Naive B cell (primary cell): ENCODE data around the gene KLHL36. TPM values are rescaled to one million over a fixed set of nuclear protein-coding genes. Genes with fewer than 3 reads are reported as not detected.
"Not testable (repeated sequence)": the region's sequence is repeated elsewhere in the genome, so short reads cannot be mapped to it uniquely, and the experiment has no call there.

Experiments used
- ATAC-seq, 2 donors: fragments of 150-1000 bp; cut with Tn5 transposase; 2 replicates each; pipeline ENCODE4 v1.10.0; 2021; ENCODE audit warnings: low read depth in 2 of 2, mild to moderate bottlenecking in 2 of 2, moderate library complexity in 2 of 2
- DNase-seq: peaks from one replicate; pipeline ENCODE4 v3.0.0; 2022
- H3K27ac Mint-ChIP-seq, 6 donors: one replicate each; pipeline ENCODE4 v1.8.0; 2020 to 2022; ENCODE audit warnings: mild to moderate bottlenecking in 6 of 6, mixed read lengths in 6 of 6, moderate library complexity in 5 of 6, inconsistent platforms in 2 of 6
- H3K27me3 Mint-ChIP-seq, 3 donors: one replicate each; pipeline ENCODE4 v1.8.0; 2021 to 2022; ENCODE audit warnings: mixed read lengths in 3 of 3, mild to moderate bottlenecking in 1 of 3
- H3K36me3 Mint-ChIP-seq, 2 donors: one replicate each; pipeline ENCODE4 v1.8.0; 2020 to 2022; ENCODE audit warnings: mixed read lengths in 2 of 2, inconsistent platforms in 1 of 2, mild to moderate bottlenecking in 1 of 2
- H3K4me1 Mint-ChIP-seq, 3 donors: one replicate each; pipeline ENCODE4 v1.8.0; 2020 to 2022; ENCODE audit warnings: mixed read lengths in 3 of 3, inconsistent platforms in 1 of 3, mild to moderate bottlenecking in 1 of 3, moderate library complexity in 1 of 3
- H3K4me3 Mint-ChIP-seq, 8 donors: one replicate each; pipeline ENCODE4 v1.8.0; 2020 to 2022; ENCODE audit warnings: mild to moderate bottlenecking in 8 of 8, mixed read lengths in 8 of 8, moderate library complexity in 8 of 8, inconsistent platforms in 2 of 8
- H3K9me3 Mint-ChIP-seq, 7 donors: one replicate each; pipeline ENCODE4 v1.8.0; 2020 to 2022; ENCODE audit warnings: mixed read lengths in 7 of 7, mild to moderate bottlenecking in 5 of 7, inconsistent platforms in 2 of 7, moderate library complexity in 1 of 7
- polyA plus RNA-seq, 6 donors: library from polyadenylated mRNA; unstranded; fragments of 300-500 nt; fragmentation: Illumina TruSeq; gene quantifications; one replicate each; pipeline ENCODE4 v1.2.3, GENCODE V29; 2021; ENCODE audit warnings: low read depth in 6 of 6

The KLHL36 gene
- polyA plus RNA-seq, 6 donors from 2014 or later = 29.7 to 40.3 (median 37.5) TPM

- Mint-ChIP-seq H3K4me1 (peaks cover 59 to 74% (median 71%) of the 10 kb centered on the region in 3 donors), H3K36me3 (peaks cover 4% of the 10 kb centered on the region in 2 donors), H3K4me3 (peak overlapping the region; percentile 53 to 97 (median 80)), H3K27me3 (no peaks in the 10 kb centered on the region), H3K9me3 (peaks cover 0 to 2% (median 0%) of the 10 kb centered on the region in 7 donors), H3K27ac (peak overlapping the region in 5 of 6 donors; percentile 12 to 88 (median 78))
- DNase-seq (no peak), ATAC-seq (no peak)
These were observed 29.5 kb upstream of the KLHL36 start for GRCh38 chr16:84618581-84619460.

GRCh38 chr16:84620913-84621312 lies 27.4 kb upstream of the KLHL36 start:
- H3K4me1 Mint-ChIP-seq = peaks cover 43 to 55% (median 50%) of the 10 kb centered on the region in 3 donors
- H3K9me3 Mint-ChIP-seq, H3K27ac Mint-ChIP-seq, H3K27me3 Mint-ChIP-seq, ATAC-seq, DNase-seq, H3K36me3 Mint-ChIP-seq: not testable (repeated sequence)
- peak overlapping the region in 1 of 8 donors; percentile 0 for H3K4me3 Mint-ChIP-seq

- no peak for ATAC-seq
- no peaks in the 10 kb centered on the region for H3K36me3 Mint-ChIP-seq
- no peak overlapping the region for H3K27ac Mint-ChIP-seq
- H3K4me3 Mint-ChIP-seq = no peak overlapping the region
- no peaks in the 10 kb centered on the region for H3K27me3 Mint-ChIP-seq
- no peaks in the 10 kb centered on the region for H3K9me3 Mint-ChIP-seq
- no peak for DNase-seq
- peaks cover 18 to 34% (median 32%) of the 10 kb centered on the region in 3 donors for H3K4me1 Mint-ChIP-seq
These were observed 22.8 kb upstream of the KLHL36 start for GRCh38 chr16:84625556-84625955.

- Mint-ChIP-seq H3K4me1 (peaks cover 19 to 38% (median 34%) of the 10 kb centered on the region in 3 donors), H3K9me3 (no peaks in the 10 kb centered on the region), H3K36me3 (no peaks in the 10 kb centered on the region), H3K4me3 (peak overlapping the region in 2 of 8 donors; percentile 20 to 39), H3K27ac (peak overlapping the region in 2 of 6 donors; percentile 66 to 87), H3K27me3 (no peaks in the 10 kb centered on the region)
- no peak for ATAC-seq
- DNase-seq = no peak
These were observed 20.0 kb upstream of the KLHL36 start for GRCh38 chr16:84628226-84628731.

- ATAC-seq (no peak), DNase-seq (no peak)
- peak overlapping the region in 2 of 6 donors; percentile 14 to 60 for H3K27ac Mint-ChIP-seq
- H3K36me3 Mint-ChIP-seq = no peaks in the 10 kb centered on the region
- no peak overlapping the region for H3K4me3 Mint-ChIP-seq
- peaks cover 19 to 42% (median 34%) of the 10 kb centered on the region in 3 donors for H3K4me1 Mint-ChIP-seq
- H3K27me3 Mint-ChIP-seq = no peaks in the 10 kb centered on the region
- H3K9me3 Mint-ChIP-seq = no peaks in the 10 kb centered on the region
These were observed 18.7 kb upstream of the KLHL36 start for GRCh38 chr16:84629580-84629979.

- no peak for DNase-seq
- ATAC-seq = no peak
- Mint-ChIP-seq H3K27ac (no peak overlapping the region), H3K36me3 (no peaks in the 10 kb centered on the region), H3K4me3 (no peak overlapping the region), H3K27me3 (no peaks in the 10 kb centered on the region), H3K4me1 (peaks cover 19 to 42% (median 34%) of the 10 kb centered on the region in 3 donors), H3K9me3 (no peaks in the 10 kb centered on the region)
These were observed 18.3 kb upstream of the KLHL36 start for GRCh38 chr16:84630009-84630408.

GRCh38 chr16:84630446-84631152 lies 17.7 kb upstream of the KLHL36 start:
- H3K27ac Mint-ChIP-seq = peak overlapping the region in 1 of 6 donors; percentile 82
- no peak overlapping the region for H3K4me3 Mint-ChIP-seq
- H3K4me1 Mint-ChIP-seq = peaks cover 19 to 42% (median 34%) of the 10 kb centered on the region in 3 donors
- H3K27me3 Mint-ChIP-seq = no peaks in the 10 kb centered on the region
- no peaks in the 10 kb centered on the region for H3K9me3 Mint-ChIP-seq
- no peaks in the 10 kb centered on the region for H3K36me3 Mint-ChIP-seq
- ATAC-seq = no peak
- DNase-seq = no peak

GRCh38 chr16:84631153-84631466 lies 17.2 kb upstream of the KLHL36 start:
- DNase-seq (no peak), ATAC-seq (no peak)
- Mint-ChIP-seq H3K27me3 (no peaks in the 10 kb centered on the region), H3K27ac (peak overlapping the region in 2 of 6 donors; percentile 10 to 85), H3K9me3 (no peaks in the 10 kb centered on the region), H3K36me3 (no peaks in the 10 kb centered on the region), H3K4me3 (no peak overlapping the region), H3K4me1 (peaks cover 19 to 42% (median 34%) of the 10 kb centered on the region in 3 donors)

- Mint-ChIP-seq H3K27ac (peak overlapping the region in 3 of 6 donors; percentile 1 to 13 (median 10)), H3K27me3 (no peaks in the 10 kb centered on the region), H3K9me3 (no peaks in the 10 kb centered on the region), H3K36me3 (no peaks in the 10 kb centered on the region), H3K4me1 (peaks cover 22 to 44% (median 36%) of the 10 kb centered on the region in 3 donors), H3K4me3 (peak overlapping the region in 5 of 8 donors; percentile 2 to 64 (median 16))
- no peak for DNase-seq
- peak; percentile 28 to 43 for ATAC-seq
These were observed 16.4 kb upstream of the KLHL36 start for GRCh38 chr16:84631886-84632285.

GRCh38 chr16:84632862-84633261 lies 15.4 kb upstream of the KLHL36 start:
- not testable (repeated sequence) for H3K4me3 Mint-ChIP-seq, ATAC-seq, H3K9me3 Mint-ChIP-seq, DNase-seq, H3K36me3 Mint-ChIP-seq, H3K27me3 Mint-ChIP-seq, H3K27ac Mint-ChIP-seq
- H3K4me1 Mint-ChIP-seq = peaks cover 26 to 48% (median 43%) of the 10 kb centered on the region in 3 donors

- no peak overlapping the region for H3K4me3 Mint-ChIP-seq
- no peaks in the 10 kb centered on the region for H3K27me3 Mint-ChIP-seq
- ATAC-seq (no peak), DNase-seq (no peak)
- peak overlapping the region in 1 of 6 donors; percentile 63 for H3K27ac Mint-ChIP-seq
- H3K36me3 Mint-ChIP-seq = no peaks in the 10 kb centered on the region
- H3K4me1 Mint-ChIP-seq = peaks cover 23 to 50% (median 43%) of the 10 kb centered on the region in 3 donors
- H3K9me3 Mint-ChIP-seq = peaks cover 0 to 2% (median 0%) of the 10 kb centered on the region in 7 donors
These were observed 14.7 kb upstream of the KLHL36 start for GRCh38 chr16:84633622-84634021.

- Mint-ChIP-seq H3K36me3 (no peaks in the 10 kb centered on the region), H3K27me3 (no peaks in the 10 kb centered on the region), H3K4me1 (peaks cover 38 to 61% (median 54%) of the 10 kb centered on the region in 3 donors), H3K4me3 (no peak overlapping the region), H3K27ac (no peak overlapping the region), H3K9me3 (peaks cover 0 to 2% (median 0%) of the 10 kb centered on the region in 7 donors)
- no peak for ATAC-seq
- no peak for DNase-seq
These were observed 12.6 kb upstream of the KLHL36 start for GRCh38 chr16:84635702-84636101.

GRCh38 chr16:84637709-84638108 lies 10.6 kb upstream of the KLHL36 start:
- Mint-ChIP-seq H3K4me3 (peak overlapping the region in 4 of 8 donors; percentile 7 to 66 (median 40)), H3K27me3 (no peaks in the 10 kb centered on the region), H3K27ac (peak overlapping the region in 5 of 6 donors; percentile 78 to 91 (median 80)), H3K36me3 (no peaks in the 10 kb centered on the region), H3K4me1 (peaks cover 45 to 64% (median 57%) of the 10 kb centered on the region in 3 donors), H3K9me3 (peaks cover 0 to 2% (median 0%) of the 10 kb centered on the region in 7 donors)
- DNase-seq = no peak
- ATAC-seq = no peak
